Measurements from ENCODE around the gene CCL19.

- TF ChIP-seq POLR2AphosphoS5 (IDR thresholded peaks at IDR 0.05; ENCODE audit: low read depth, low read length) (no peak), POLR2A (IDR thresholded peaks at IDR 0.05; ENCODE audit: low read depth, low read length) (no peak), SPI1 (IDR thresholded peaks at IDR 0.05; ENCODE audit: low read depth, low read length) (no peak), TAF1 (IDR thresholded peaks at IDR 0.05; ENCODE audit: low read depth, low read length) (no peak), PAX5 (IDR thresholded peaks at IDR 0.05; ENCODE audit: insufficient read depth, low read length, severe bottlenecking) (no peak)
These were observed 28.1 kb upstream of the CCL19 start for GRCh38 chr9:34719021-34719768.

Data from GM12891 (cell line).